Measurements from ENCODE around the gene MTMR12.

The MTMR12 gene

DNA sequence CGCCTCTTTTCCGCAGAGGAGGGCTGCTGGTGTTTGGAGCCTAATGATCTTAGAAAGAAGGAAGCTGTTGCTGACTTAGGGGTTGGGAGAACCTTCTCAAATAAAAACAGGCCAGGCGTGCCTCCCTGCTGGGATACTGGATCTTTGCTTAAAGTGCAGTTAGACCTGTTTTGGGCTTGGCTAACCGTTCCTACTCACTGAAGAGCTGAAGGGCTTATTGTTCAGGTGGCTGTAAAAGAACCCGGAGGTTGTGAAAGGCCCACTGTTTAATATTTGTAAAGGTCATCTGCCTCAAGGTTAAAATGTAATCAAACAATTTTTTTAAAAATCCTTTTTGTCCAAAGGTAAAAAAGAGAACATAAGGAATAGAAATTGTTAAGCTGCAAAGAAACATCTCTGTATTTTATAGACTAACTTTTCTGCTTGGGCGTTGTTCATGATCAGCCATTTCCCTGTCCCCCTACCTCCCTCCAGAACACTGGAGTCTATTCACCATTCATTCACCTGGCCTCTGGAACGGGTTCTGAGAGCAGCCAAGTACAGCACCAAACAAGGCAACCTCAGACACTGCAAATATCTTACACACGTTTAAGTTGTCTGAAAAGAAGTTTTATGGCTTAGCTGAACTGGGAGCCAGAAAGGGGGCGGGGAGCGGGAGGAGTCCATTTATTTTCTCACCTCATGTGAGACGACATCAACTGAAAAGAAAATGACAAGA, 18.6 kb upstream of the MTMR12 start:
- Histone ChIP-seq H3K27me3 (replicated peaks; ENCODE audit: control insufficient read depth, insufficient read depth, low read length) (no peaks in the 10 kb centered on the region; the same call in 1 of the 2 replicates), H3K36me3 (ENCODE audit: control insufficient read depth, insufficient read depth, low read length) (no peaks in the 10 kb centered on the region), H3K4me3 (replicated peaks; ENCODE audit: low read depth, low read length) (no peak overlapping the region)
- no peak for TF ChIP-seq CTCF (IDR thresholded peaks at IDR 0.05; ENCODE audit: insufficient read depth, low read length, poor library complexity, severe bottlenecking)
- DNase-seq (ENCODE audit: extremely low read depth, insufficient read length), result no peak

DNA sequence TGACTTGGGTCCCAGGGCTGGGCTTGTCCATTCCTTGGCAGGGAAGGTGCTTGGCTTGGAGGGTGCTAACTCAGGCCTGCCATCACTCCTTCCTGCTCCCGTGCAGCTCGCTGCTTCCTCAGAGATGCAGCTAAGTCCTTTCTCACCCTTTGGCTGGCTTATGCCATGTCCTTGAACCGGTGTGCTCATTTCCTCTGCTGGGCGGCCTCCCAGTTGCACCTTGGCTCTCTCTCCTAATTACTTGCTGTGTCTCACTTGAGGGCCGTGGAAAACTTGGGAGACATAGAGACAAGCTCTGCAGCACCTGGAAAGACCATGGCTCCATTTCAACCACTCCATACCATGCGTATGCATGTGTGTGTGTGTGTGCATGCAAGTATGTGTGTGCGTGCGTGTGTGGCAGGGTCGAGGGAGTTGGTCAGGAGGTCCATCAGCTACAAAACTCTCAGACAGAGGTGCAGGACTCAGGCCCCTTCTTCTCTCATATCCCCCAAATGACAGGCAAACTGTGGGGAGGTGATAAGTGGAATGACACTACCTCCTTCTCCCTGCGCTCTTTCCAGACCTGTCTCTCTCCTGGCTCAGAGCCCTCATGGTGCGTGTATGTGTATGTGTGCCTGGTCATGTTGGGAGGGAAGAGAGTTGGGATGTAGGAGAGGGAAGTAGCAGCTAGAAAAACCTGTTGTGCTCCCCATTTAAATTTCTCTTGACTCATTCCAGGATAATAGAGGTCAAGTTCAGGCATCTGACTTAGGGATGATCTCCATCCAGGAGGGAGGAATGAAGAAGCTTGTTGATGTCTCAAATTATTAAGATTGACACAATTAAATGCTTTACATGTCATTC, 17.6 kb upstream of the MTMR12 start:
- Histone ChIP-seq H3K27me3 (replicated peaks; ENCODE audit: control insufficient read depth, insufficient read depth, low read length) (no peaks in the 10 kb centered on the region; the same call in 1 of the 2 replicates), H3K4me3 (replicated peaks; ENCODE audit: low read depth, low read length) (no peak overlapping the region), H3K36me3 (ENCODE audit: control insufficient read depth, insufficient read depth, low read length) (no peaks in the 10 kb centered on the region)
- DNase-seq (ENCODE audit: extremely low read depth, insufficient read length), result no peak
- TF ChIP-seq CTCF (IDR thresholded peaks at IDR 0.05; ENCODE audit: insufficient read depth, low read length, poor library complexity, severe bottlenecking), result no peak

GRCh38 chr5:32329395-32329834, 16.7 kb upstream of the MTMR12 start:
- Histone ChIP-seq H3K27me3 (replicated peaks; ENCODE audit: control insufficient read depth, insufficient read depth, low read length) (no peaks in the 10 kb centered on the region; the same call in 1 of the 2 replicates), H3K36me3 (ENCODE audit: control insufficient read depth, insufficient read depth, low read length) (no peaks in the 10 kb centered on the region), H3K4me3 (replicated peaks; ENCODE audit: low read depth, low read length) (no peak overlapping the region)
- TF ChIP-seq CTCF (IDR thresholded peaks at IDR 0.05; ENCODE audit: insufficient read depth, low read length, poor library complexity, severe bottlenecking), result peak; percentile 81
- DNase-seq (ENCODE audit: extremely low read depth, insufficient read length), result peak; percentile 53

DNA sequence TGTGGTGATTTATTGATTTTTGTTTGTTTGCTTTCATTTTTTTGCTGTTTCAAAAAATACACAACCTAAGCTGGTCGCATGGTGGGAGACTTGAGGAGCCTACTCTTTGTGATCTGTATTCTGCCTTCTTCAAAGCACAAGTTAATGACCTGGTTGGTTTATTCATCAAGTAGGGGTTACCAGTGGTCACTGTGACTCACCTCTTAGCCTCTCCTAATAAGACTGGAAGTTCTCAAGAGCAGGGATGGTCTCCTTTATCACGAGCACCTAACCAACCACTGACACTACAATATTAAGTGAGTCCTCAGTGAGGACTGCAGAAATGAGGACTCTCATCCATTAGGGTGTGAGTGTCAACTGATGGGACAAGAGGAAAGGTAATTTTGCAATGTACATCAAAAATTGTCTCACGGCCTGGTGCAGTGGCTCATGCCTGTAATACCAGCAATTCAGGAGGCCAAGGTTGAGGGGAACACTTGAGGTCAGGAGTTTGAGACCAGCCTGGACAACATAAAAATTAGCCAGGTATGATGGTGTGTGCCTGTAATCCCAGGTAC, 13.6 kb upstream of the MTMR12 start:
- DNase-seq (ENCODE audit: extremely low read depth, insufficient read length), result no peak
- Histone ChIP-seq H3K4me3 (replicated peaks; ENCODE audit: low read depth, low read length) (no peak overlapping the region), H3K36me3 (ENCODE audit: control insufficient read depth, insufficient read depth, low read length) (no peaks in the 10 kb centered on the region), H3K27me3 (replicated peaks; ENCODE audit: control insufficient read depth, insufficient read depth, low read length) (no peaks in the 10 kb centered on the region; the same call in 1 of the 2 replicates)
- no peak for TF ChIP-seq CTCF (IDR thresholded peaks at IDR 0.05; ENCODE audit: insufficient read depth, low read length, poor library complexity, severe bottlenecking)

GRCh38 chr5:32325616-32326015, 12.9 kb upstream of the MTMR12 start:
- no peaks in the 10 kb centered on the region for H3K36me3 ChIP-seq (ENCODE audit: control insufficient read depth, insufficient read depth, low read length)
- no peak for DNase-seq (ENCODE audit: extremely low read depth, insufficient read length)
- no peak for TF ChIP-seq CTCF (IDR thresholded peaks at IDR 0.05; ENCODE audit: insufficient read depth, low read length, poor library complexity, severe bottlenecking)
- no peak overlapping the region for H3K4me3 ChIP-seq (replicated peaks; ENCODE audit: low read depth, low read length)
- H3K27me3 ChIP-seq (replicated peaks; ENCODE audit: control insufficient read depth, insufficient read depth, low read length), result no peaks in the 10 kb centered on the region; the same call in 1 of the 2 replicates
